Islet of Langerhans (tissue), 1 donor: ENCODE results near the gene PDE2A.

Experiments
- FAIRE-seq: peaks from one replicate; lab custom pipeline; 2011; peaks lifted over from hg19 to GRCh38; lab: Jason Lieb, UNC

PDE2A gene

DNA sequence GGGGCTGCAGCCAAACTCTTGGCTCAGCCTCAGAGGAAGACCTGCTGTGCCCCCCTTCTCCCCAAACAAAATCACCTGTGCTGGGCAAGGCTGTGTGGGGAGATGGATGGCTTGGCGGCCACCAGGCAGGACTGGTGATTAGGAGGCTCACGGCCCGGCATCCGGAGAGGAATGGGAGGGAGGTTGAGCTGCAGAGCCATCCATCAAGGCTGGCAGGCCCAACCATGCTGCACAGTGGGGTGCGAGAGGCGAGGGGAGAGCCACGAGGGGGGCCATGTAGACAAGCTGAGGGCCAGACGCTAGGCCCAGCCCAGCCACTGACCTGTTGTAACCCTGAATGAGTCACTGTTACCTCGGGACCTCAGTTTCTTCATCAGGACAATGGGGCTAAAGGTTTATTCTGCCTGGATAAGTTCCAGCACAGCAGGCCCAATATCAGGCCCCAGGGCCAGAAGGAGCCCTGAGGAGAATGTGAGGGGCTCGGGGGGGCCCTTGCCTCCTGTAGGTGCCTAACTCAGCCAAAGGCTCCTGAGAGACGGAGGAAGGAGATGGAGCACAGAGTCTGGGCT is 18.2 kb downstream of the PDE2A start:
- FAIRE-seq: no peak

DNA sequence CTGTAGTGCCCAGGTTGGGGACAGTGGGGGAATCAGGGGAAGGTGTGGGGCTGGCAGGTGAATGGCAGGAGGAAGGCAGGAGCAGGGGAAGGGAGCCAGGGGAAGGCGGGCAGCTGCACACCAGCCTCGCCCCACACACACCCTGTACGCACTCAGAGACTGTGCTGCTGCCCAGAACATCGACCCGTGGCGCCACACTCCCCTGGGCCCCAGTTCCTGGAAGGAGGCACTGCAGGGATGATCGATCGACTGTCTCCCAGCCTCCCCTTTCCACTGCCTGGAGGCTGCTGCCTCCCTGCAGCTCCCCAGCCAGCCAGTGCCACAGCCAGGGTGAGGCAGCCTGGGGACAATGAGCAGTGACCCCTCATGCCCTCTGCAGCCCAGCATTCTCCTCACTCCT is 19.2 kb downstream of the PDE2A start:
- FAIRE-seq: no peak

DNA sequence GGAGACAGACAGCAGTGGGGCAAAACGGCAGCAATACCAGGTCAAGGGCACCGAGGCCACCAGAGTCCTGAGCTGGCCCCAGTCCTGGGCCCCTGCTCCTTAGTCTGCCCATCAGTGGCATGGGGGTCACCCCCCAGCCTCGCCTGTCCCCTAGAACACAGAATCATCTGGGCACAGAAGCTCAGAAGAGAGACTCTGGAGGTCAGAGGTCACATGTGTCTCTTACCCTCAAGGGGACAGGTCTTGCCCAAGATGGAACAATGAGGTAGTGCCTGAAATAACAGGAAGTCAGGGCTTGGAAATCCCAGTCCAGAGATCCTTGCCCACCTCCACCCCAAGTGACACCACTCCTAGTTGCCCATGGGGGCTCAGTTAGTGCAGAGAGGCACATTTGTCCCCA is 20.6 kb downstream of the PDE2A start:
- FAIRE-seq: no peak

DNA sequence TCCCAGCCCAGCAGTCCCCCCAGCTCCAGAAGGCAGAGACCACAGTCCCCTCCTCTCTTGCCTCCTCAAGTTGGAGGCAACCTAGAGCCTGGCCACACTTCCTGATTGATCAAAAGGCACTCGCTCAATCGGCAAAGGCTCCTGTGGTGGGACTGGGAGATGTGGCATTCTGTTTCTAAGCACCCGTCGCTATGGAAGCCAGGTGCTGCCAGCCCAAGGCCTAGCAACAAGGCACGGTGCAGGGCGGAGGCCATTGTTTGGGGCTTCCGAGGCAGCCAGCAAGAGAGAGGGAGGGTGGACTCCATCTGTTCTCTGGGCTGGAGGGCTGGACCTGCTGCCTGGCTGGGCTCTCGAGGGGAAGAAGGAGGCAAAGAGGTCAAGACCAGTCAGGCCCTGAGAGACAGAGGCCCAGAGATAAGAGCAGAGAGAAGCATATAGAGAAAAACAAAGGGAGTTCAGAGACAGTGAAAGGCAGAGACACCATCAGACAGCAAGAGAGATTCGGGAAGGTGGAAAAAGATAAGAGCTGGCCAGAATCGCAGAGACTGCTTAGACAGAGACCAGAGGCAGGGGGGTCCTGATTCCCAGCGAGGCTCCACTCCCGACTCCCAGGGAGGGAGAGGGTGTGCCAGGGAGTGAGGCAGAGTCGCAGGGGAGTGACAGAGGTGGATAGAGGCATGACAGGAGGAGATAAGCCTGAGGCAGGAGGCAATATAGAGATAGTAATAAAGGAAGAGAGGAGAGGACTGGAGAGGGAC is 21.2 kb downstream of the PDE2A start:
- no peak for FAIRE-seq

DNA sequence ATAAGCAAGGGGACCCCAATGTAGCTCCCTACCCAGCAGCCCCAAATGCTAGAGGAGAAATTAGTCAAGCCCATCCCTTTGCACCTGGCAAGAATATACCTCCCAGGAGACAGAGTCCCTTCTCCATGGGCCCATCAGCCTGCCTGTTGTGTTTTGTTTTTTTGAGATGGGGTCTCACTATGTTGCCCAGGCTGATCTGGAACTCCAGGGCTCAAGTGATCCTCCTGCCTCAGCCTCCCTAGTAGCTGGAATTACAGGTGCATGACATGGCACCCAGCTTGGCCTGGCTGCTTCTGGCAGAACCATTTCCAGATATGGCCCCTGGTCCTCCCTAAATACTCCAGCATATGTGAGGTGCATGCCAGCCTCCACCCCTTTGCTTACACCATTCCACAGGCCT is 22.1 kb downstream of the PDE2A start:
- no peak for FAIRE-seq

DNA sequence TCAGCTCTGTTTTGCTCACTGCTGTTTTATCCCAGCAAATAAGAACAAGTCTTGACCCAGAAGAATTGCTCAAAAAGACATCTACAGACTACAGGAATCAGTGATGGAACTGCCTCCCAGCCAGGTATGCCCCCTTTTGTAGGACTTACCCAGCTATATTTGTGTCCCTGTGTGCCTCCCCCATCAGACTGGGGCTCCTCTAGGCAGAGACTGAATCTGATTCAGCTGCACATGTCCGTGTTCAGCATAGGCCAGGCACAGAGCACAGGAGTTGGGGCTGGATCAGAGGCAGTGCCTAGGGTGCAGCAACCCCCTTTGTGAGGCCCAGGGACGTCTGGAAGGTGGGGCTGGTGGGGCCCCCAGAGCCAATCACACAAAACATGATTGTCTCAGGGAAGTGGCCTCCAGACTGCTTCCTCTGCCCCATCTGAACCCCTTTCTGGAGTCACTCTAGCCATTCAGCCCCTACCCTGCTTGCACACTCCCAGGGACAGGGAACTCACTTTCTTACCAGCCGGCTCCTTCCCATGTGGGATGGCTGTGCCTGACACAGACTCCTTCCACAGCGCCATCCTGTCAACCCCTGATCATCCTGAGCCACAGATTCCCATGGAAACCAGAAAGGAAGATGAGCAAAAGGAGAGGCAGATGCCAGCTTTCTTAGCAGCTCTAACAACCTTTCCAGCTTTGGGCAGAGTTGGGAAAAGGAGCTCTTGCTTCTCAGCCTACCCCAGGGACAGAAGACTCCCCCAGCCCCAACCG is 24.8 kb downstream of the PDE2A start:
- FAIRE-seq: no peak

DNA sequence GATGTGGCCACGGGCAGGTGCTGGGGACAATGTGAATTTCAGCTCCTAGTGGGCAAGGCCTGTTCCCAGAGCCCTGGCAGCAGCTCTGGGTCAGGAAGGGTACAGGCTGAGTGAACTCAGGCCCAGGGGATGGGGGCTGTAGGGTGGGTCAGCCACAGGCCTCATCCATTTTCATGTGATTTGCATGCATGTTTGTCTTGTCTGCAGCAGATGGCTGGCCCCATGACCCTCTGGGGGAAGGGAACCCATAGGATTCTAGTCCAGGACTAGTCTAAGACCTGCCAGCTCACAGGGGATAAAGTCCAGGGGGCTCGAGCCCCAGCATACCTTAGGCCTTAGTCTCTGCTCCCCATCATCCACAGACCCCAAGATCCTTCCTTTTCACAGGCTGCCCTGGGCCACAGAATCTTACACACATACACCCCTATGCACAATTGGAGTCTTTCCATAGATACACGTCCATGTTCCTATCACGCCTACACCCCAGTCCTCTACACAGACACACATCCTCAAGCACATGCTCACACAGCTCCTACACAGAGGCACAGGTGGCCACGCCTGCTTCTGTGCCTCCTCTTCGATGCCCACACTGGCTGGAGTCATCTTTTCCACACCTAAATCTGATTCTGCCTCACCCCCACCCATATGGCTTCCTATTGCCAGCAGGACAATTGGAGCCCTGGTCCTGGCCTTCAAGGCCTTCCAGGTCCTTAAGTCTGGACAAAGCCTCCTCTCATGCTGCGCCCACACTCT is 25.7 kb downstream of the PDE2A start:
- FAIRE-seq: no peak

DNA sequence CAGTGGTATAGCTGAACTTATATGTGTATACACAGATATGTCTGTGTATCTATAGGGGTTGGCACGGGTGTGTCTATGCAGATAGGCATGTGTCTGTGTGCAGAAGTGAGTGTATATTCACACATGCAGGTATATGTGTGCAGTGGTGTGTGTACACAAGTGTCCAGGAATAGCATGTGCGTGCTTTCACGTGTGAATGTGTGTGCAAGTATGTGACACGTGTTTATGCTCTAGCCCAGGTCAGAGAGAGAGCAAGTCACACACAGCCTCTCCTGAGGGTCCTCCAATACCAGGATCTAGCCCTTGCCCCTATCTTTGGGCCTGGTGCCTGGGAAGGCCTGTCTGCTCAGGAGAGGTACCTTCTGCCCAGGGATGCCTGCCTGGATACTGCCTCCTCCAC is 26.3 kb downstream of the PDE2A start:
- FAIRE-seq: no peak

DNA sequence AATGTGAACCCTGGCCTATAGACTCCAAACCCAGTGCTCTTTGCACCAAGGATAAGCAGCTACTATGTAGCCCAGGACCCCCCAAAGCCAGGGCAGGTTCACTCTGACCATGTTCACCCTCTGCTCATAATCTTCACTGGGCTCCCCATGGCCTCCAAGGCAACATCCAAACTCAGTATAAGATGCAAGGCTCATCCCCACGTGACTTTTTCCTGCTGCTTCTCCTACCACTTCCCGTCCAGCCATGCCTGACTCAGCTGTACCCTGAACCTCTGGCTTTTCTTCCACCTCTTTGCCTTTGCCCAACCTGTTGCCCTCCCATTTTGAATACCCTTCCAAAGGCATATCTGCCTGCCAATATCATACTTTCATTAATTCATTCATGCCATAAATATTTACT is 27.8 kb downstream of the PDE2A start:
- FAIRE-seq: no peak

DNA sequence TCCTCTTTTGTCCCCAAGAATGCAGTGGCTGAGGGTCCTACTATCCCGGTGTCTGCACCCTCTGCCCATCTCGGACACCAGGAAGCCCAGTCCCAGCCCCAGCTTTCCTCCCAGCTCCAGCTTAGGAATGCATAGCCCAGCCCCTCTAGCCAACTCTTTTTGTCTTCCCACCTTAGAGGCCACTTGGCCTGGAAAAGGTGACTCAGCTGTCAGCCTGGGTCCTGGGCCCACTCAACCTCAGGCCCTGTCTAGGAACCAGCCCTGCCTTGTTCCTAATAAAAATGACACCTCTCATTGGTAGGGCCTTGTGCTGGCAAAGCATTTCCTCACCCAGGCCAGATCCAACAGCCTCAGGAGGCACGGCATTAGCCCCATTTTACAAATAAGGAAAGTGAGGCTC is 28.2 kb downstream of the PDE2A start:
- no peak for FAIRE-seq

DNA sequence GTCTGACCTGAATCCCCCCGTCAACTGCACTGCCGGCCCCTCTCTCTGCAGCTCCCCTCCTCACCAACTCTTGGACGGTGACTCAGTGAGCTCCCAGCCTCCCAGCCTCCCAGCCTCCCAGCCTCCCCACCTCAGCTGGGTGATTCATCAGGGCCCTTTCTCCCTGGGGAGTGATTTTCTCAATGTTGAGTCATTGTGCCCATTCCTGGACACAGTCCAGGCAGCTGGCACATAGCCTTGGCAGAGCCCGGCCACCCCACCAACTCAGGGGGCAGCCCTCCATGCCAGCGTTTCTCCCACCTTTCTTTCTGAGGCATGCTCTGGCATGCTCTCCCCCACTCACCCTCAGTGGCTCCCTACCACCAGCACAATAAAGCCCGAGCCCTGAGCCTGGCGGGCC is 30.7 kb downstream of the PDE2A start:
- no peak for FAIRE-seq

DNA sequence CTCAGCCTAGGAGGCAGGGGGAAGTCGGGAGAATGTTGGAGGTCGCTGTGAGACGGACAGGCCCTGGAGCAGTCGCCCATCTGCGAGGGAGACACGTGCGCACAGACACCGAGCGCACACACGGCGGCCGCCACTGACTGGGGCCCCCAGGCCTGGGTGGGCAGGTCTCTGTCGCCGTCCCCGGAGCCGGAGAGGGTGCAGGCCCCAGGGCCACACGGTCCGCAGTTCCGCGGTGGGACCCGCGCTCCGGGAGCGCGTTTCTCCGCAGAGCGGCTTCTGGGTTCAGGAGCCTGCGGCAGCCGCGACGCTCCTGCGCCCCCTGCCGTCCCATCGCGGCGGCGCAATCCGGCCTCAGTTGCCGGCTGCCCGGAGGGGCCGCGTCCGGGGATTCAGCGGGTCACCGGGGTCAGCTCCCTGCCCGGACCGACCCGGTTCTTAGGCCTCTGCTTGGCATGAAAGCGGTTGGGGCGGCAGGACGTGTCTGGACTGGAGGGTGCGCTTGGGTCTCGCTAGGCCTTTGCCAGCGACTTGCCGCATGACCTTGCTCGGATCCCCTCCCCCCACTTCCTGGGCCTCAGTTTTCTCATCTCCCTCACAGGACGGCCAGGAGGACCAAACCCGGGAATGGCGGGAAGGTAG is 31.2 kb downstream of the PDE2A start:
- FAIRE-seq: no peak

DNA sequence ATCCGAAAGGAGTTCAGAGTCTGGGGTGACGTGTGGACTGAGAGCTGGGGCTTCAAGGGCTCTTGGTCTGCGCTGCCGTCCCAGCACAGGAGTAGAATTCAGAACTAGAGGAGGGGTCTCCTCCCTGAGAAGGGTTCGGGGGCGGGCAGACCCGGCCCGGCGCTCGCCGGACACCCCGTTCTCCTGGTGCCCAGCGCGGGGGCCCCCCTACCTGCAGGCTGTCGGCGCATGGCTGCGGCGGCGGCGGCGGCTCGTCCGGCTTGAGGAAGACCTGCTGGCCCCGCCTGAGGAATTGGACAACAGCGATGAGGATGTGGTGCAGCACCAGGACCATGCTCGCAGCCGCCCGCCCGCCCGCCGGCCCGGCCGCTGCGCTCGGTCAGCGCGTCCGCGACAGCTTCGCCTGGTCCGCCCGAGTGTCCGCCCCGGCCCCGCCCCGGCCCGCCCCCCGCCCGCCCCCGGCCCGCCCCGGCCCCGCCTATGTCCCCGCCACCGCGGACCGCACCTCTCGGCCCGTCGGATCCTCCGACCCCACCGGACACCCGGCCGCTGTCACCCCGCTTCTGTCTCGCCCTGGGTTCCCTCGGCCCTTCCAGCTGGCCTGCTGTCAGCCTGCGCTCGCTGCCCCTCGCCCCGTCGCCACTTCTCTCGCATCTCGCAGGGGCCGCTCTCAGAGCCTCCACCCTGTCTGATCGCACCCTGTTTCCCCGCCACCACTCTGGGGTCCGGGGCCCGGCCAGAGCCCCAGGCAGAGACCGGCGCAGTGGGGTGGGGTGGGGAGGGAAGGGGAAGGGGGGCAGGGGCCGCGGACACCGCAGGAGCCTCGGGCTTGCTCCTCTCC is 32.0 kb downstream of the PDE2A start:
- FAIRE-seq: no peak

DNA sequence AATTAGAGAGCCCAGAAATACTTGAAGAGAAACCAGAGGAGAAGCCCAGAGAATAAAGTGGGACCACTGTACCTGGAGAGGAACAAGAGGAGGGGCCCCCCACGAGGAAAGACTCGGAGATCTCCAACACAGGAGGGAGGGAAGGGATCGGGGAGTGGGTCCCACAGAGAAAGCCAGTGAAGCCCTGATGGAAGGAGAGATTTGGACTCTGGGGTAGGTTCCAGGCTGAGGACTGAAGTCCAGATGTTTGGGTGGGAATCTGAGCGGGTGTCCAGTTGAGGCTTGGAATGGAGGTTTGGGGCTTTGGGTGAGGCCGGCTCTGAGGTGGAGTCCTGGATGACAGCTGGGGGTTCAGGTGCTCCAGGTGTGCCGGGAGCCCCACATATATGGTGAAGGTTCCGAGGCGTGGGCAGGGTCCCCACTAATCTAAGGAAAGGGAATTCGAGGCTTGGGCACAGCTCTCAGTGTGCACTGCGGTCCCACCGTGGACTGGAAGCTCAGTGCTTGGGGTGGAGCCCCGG is 32.6 kb downstream of the PDE2A start:
- FAIRE-seq: no peak

DNA sequence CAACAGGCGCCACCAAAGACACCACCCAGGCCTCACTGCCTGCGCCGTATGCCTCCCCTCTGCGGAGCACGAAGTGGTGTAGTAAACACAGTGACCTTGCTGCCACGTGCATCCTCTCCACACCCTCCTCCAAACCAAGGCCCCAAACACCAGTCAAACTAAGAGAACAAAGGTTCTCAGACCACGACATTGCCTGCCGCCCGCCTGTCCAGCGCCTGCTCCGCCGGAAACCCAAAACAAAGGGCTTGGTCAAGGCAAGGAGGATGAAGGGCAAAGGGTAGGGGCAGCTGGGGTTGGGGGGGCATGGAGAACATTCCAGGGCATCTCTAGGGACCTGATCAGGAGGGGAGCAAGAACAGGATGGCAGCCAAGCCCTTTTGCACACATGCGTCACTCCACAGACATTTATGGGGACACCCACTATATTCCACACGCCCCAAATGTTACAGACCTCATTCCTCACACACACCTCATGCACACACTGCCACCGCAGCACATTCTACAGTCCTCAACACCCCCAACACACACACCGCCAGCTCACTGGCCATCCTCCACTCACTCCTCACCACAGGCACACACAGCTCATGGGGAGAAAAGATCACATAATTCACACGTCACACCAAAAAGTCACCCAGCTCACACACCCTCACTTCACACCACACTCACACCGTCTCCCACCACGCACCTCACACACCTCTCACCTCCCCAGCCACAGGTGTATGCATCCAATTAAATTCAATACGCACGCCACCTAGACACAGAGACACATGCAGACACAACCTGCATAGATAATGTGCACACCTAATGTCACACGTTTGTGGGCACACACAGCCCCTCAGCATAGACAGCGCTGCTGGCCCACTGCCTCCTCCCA is 34.5 kb downstream of the PDE2A start:
- FAIRE-seq: no peak

DNA sequence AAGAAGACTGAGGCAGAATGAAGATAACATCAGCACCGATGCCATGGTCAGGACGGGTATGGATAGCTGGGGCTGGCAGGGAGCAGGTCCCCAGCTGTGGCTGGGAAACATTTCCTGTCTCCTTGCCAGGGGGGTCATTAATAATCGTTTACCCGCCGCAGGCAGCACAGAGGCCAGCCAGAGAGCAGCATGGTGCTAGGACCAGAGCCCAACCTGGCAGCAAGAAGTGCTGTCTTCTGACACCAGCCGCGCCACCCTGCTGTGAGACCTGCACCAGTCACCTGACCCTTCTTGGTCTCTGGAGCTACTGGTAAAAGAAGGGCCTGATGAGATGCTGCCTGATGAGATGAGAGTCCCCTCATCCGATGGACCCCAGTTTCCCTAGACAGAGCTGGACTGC is 36.3 kb downstream of the PDE2A start:
- FAIRE-seq: no peak

DNA sequence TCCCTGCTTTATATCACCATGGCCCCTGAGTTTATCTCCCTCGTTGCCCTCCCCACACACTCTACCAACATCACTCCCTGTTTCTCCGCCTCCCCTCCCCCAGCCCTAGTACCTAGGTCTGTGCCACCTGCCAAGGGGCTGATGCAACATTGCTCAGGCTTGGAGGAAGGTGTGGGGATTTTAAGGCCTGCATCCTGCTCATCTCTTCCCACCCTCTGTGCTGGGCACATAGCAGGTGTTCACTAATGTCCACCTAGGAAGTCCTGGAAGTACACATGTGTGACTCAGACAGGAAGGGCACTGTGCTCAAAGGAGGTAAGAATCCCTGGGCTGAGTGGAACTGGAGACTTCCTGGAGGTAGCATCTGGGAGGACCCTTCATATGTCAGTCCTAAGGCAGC is 37.0 kb downstream of the PDE2A start:
- FAIRE-seq: no peak

DNA sequence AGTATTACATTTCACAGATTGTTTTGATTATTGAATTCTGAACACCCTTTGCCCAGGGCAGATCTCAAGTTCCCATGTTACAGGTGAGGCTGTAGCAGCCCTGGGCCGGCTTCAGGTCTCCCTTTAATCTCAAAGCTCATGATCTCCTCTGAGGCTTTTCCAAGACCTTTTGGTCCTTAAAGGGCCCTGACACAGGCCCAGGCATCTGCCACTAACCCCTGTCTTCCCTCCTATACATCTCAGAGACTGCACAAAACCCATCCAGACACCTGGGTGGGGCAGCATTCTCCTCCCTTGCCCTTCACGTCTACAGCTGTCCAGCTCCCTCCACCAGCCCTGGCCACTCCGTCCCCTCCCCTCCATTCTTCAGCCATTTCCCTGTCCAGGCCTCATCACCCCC is 37.8 kb downstream of the PDE2A start:
- no peak for FAIRE-seq

DNA sequence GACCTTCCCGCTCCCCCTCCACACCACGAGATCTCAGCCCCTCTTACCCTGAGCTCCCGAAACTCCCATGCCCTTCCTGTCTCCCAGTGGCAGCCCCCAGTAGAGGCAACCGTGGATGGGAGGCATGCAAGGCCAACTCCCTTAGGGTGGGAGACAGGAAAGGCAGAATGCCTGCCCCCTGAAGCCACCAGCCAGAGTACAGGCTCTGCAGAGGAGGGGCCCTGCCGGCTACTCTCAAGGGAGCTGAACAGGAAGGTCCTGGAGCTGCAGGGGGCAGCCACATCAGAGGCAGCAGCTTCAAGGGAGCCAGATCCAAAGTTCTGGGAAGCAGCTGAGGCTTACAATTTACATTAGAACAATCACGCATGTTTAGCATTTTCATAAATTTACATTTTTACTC is 38.3 kb downstream of the PDE2A start:
- no peak for FAIRE-seq

DNA sequence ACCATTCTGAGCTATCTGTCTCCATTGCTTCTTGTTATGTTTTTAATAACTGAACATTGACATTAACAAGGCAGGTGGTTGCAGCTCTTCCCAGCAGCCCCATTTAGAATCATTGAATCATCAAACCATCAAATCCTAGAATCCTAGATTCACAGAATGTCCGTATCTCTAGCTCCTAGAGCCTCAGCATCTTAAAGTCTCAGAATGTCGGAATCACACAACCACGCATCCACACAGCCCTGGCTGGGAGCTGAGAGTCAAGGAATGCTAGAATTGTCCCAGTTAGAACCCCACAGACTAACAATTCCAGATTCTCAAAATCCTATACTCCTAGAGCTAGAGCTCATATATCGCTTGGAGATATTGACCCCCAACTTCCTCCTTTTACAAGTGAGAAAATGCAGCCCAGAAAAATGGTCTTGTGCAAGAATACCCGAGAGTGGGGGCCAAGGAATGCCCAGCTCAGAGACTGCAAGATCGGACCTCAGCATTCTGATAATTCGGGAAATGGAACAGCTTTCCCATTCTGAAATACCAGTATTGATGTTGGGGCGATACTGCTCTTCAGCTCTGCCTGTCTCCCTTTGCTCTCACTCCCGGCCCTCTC is 38.8 kb downstream of the PDE2A start:
- no peak for FAIRE-seq
